Right lobe of liver (tissue), 6 donors: Measurements from ENCODE around the gene SRD5A3. TPM values are rescaled to one million over a fixed set of nuclear protein-coding genes. Genes with fewer than 3 reads are reported as not detected.

Experiments used
- ATAC-seq, 4 donors: fragments of 200-7000 bp; cut with Tn5 transposase; one replicate each; pipeline ENCODE4 v1.9.1; 2020; ENCODE audit warnings: mild to moderate bottlenecking in 4 of 4, moderate library complexity in 4 of 4
- DNase-seq, 3 donors: peaks; one replicate each; pipeline ENCODE4 v3.0.0-alpha.2; 2020
- H3K27ac ChIP-seq, 3 donors: fragments of 200-600 bp; one replicate each; pipeline ENCODE4 v1.8.0; 2022
- H3K27me3 ChIP-seq, 2 donors: fragments of 200-600 bp; one replicate each; pipeline ENCODE4 v1.8.0; 2022
- H3K36me3 ChIP-seq, 4 donors: fragments of 200-600 bp; sonication (generic) in 1 of 4; one replicate each; pipeline versions ENCODE4 v1.5.1 to v1.8.0; 2017 to 2022; ENCODE audit warnings: control low read depth in 1 of 4
- H3K4me1 ChIP-seq, 4 donors: fragments of 200-600 bp; sonication (generic) in 1 of 4; one replicate each; pipeline versions ENCODE4 v1.5.1 to v1.8.0; 2017 to 2022; ENCODE audit warnings: control low read depth in 1 of 4
- H3K4me3 ChIP-seq, 3 donors: fragments of 200-600 bp; one replicate each; pipeline ENCODE4 v1.8.0; 2022
- H3K9me3 ChIP-seq, 4 donors: fragments of 200-600 bp; sonication (generic) in 1 of 4; one replicate each; pipeline versions ENCODE4 v1.5.1 to v1.8.0; 2017 to 2022; ENCODE audit warnings: control low read depth in 1 of 4
- POLR2A ChIP-seq: fragments of 450-650 bp; IDR thresholded peaks from one replicate; pipeline ENCODE4 v1.6.1; 2017; ENCODE audit warnings: antibody characterized with exemption, mild to moderate bottlenecking
- WGBS: methylation state at CpG from one replicate; pipeline ENCODE4 v1.1.6; 2018; ENCODE audit warnings: low coverage, low lambda C conversion rate; ENCODE audit not compliant: insufficient coverage; ENCODE audit errors: missing lambda C conversion rate; 5-methylcytosine and 5-hydroxymethylcytosine counted together
- intact Hi-C, 2 donors: fragments of 100-400 bp; cut with DNase I; formaldehyde crosslinking; loops; one replicate each; pipeline versions ENCODE4 v1.11.2 to v1.14.1; 2022
- total RNA-seq, 6 experiments: library from RNA; depleted of rRNA in 2 of 6; stranded (reverse); fragments of >200 nt in 2 of 6; fragmentation: NEBNext Ultra II Directional in 3 of 6; extraction: Animal tissue kit (Norgen Biotek cat#: 25700) in 3 of 6; gene quantifications; one replicate each; pipeline versions ENCODE4 v1.1.0 to v1.2.4, GENCODE V29; 2016 to 2023
- TF ChIP-seq, protein P1 (sequence below), 4 donors: fragments of 200-600 bp in 3 of 4; fragments of 450-650 bp in 1 of 4; IDR thresholded peaks; one replicate each; pipeline versions ENCODE4 v1.5.1 to v1.8.0; 2016 to 2022; ENCODE audit warnings: antibody characterized with exemption in 4 of 4, mild to moderate bottlenecking in 2 of 4
- donor health status: DM: no; HTN: yes; CAD: no.
- donor health status: DM: no; HTN: no; CAD: no.
- donor health status: DM: no; HTN: no; CAD: no.
- donor health status: DM: no; HTN: yes; CAD: no.
- donor health status: DM: no; HTN: yes; CAD: no.

The SRD5A3 gene
- total RNA-seq, 6 experiments from 2014 or later = 7.7 to 13.9 (median 9.9) TPM

DNA sequence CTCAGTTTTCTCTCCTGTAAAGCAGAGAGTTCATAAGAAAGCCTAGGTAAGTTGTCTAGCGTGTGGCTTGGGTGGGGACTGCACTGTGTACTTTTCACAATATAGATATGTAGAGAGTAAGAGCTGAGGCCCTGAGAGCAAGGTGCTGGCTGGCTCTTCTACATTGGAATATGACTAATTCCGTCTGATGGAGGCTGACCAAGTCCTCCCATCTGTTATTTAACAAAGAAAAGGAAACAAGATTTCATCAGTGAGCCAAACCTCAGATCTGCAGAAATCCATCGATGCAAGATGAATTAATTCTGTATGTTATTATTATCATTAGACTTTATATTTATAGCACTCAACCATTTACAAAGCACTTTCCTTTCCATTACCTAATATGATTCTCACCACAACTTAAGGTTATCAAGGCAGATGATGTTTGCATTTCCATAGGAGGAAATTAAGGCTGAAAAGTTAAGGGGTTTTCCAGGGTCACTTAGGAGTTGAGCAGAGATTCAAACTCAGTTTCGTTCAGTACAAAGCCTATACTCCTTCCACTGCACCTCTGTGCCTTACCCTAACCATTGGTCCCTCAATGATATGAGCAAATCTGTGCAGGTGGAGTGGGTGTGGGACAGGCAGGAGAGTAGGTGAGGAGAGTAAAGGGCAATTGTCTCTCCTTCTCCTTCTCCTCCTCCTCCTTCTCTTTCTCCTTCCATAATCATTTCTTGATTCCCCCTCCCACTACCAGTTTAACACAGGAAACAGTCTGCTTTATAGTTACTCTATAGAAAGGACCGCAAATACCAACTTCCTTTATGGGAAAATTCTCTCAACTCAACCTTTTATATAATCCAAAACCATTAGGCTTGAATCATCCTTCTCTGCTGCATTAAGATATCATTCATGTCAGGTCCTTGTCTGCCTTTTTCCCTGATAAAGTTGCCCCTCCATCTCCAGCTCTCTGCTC, 27.6 kb upstream of the SRD5A3 start:
- no peaks in the 10 kb centered on the region for H3K36me3 ChIP-seq
- no peak overlapping the region for H3K4me3 ChIP-seq
- H3K4me1 ChIP-seq = no peaks in the 10 kb centered on the region
- ATAC-seq (no peak), DNase-seq (no peak)
- no peaks in the 10 kb centered on the region for H3K27me3 ChIP-seq
- intact Hi-C loops = no loop called here
- 40% methylated on average over 5 of the region's 5 CpGs for WGBS
- H3K9me3 ChIP-seq = no peaks in the 10 kb centered on the region
- TF ChIP-seq POLR2A = no peak
- TF ChIP-seq, protein P1, sequence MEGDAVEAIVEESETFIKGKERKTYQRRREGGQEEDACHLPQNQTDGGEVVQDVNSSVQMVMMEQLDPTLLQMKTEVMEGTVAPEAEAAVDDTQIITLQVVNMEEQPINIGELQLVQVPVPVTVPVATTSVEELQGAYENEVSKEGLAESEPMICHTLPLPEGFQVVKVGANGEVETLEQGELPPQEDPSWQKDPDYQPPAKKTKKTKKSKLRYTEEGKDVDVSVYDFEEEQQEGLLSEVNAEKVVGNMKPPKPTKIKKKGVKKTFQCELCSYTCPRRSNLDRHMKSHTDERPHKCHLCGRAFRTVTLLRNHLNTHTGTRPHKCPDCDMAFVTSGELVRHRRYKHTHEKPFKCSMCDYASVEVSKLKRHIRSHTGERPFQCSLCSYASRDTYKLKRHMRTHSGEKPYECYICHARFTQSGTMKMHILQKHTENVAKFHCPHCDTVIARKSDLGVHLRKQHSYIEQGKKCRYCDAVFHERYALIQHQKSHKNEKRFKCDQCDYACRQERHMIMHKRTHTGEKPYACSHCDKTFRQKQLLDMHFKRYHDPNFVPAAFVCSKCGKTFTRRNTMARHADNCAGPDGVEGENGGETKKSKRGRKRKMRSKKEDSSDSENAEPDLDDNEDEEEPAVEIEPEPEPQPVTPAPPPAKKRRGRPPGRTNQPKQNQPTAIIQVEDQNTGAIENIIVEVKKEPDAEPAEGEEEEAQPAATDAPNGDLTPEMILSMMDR (IDR thresholded peaks at IDR 0.05) = no peak
- no peak overlapping the region for H3K27ac ChIP-seq

GRCh38 chr4:55321707-55322264, 24.3 kb upstream of the SRD5A3 start:
- no peaks in the 10 kb centered on the region for H3K4me1 ChIP-seq
- ATAC-seq (peak; percentile 43 to 65 (median 53)), DNase-seq (peak in 2 of 3 donors; percentile 38 to 54)
- H3K9me3 ChIP-seq = no peaks in the 10 kb centered on the region
- H3K36me3 ChIP-seq = no peaks in the 10 kb centered on the region
- intact Hi-C loops = no loop called here
- no peak overlapping the region for H3K4me3 ChIP-seq
- H3K27me3 ChIP-seq = no peaks in the 10 kb centered on the region
- no peak overlapping the region for H3K27ac ChIP-seq
- 24% methylated on average over 8 of the region's 8 CpGs for WGBS
- no peak for TF ChIP-seq POLR2A
- TF ChIP-seq, protein P1 (IDR thresholded peaks at IDR 0.05) = peak; percentile 33 to 52 (median 40)

GRCh38 chr4:55323375-55323774, 22.7 kb upstream of the SRD5A3 start:
- no peak for TF ChIP-seq POLR2A
- TF ChIP-seq, protein P1 (IDR thresholded peaks at IDR 0.05) = no peak
- Histone ChIP-seq H3K4me1 (no peaks in the 10 kb centered on the region), H3K27me3 (no peaks in the 10 kb centered on the region), H3K27ac (no peak overlapping the region), H3K4me3 (no peak overlapping the region), H3K36me3 (no peaks in the 10 kb centered on the region), H3K9me3 (no peaks in the 10 kb centered on the region)
- DNase-seq = no peak
- intact Hi-C loops = no loop called here
- ATAC-seq = no peak

DNA sequence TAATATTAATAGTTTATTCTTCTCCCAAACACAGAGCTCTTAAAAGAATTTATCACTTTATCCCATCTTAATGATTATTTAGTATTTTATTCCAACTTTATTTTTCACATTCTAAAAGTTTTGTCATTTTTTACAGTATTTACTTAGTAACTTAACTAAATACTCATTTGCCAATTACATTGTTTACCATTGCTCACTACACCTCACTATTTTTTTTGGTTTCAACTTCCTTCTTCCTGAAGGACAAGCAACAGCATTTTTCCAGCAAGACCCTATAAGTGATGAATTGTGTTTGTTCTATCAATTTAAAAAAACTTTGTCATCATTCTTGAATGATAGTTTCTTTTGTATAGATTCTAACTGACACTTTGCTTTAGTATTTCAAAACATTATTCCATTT, 19.4 kb upstream of the SRD5A3 start:
- H3K4me3 ChIP-seq = no peak overlapping the region
- H3K36me3 ChIP-seq = no peaks in the 10 kb centered on the region
- intact Hi-C loops = no loop called here
- ATAC-seq = no peak
- no peaks in the 10 kb centered on the region for H3K27me3 ChIP-seq
- H3K9me3 ChIP-seq = no peaks in the 10 kb centered on the region
- no peak for TF ChIP-seq POLR2A
- TF ChIP-seq, protein P1 (IDR thresholded peaks at IDR 0.05) = no peak
- H3K27ac ChIP-seq = no peak overlapping the region
- no peaks in the 10 kb centered on the region for H3K4me1 ChIP-seq
- DNase-seq = no peak
